Trophoblast cell (in vitro differentiated cells and primary cell): ENCODE data around the gene DLG4.

ENCODE experiments used
- DNase-seq, 2 donors: peaks; one replicate each; pipeline ENCODE4 v3.0.0-alpha.2; 2016
- H2AFZ ChIP-seq: 2 replicates; pipeline ENCODE4 v1.6.1; 2013; ENCODE audit warnings: low read length, moderate library complexity, mild to moderate bottlenecking; ENCODE audit not compliant: insufficient read depth, poor library complexity
- H2AK5ac ChIP-seq: 2 replicates; pipeline ENCODE4 v1.6.1; 2013; ENCODE audit warnings: mild to moderate bottlenecking, low read length
- H2BK120ac ChIP-seq: 2 replicates; pipeline ENCODE4 v1.6.1; 2013; ENCODE audit warnings: low read length, mild to moderate bottlenecking, moderate library complexity; ENCODE audit not compliant: insufficient read depth, poor library complexity
- H2BK12ac ChIP-seq: 2 replicates; pipeline ENCODE4 v1.6.1; 2013; ENCODE audit warnings: mild to moderate bottlenecking, low read length, moderate library complexity
- H2BK5ac ChIP-seq: 2 replicates; pipeline ENCODE4 v1.6.1; 2013; ENCODE audit warnings: low read length, low read depth, moderate library complexity, mild to moderate bottlenecking; ENCODE audit not compliant: poor library complexity
- H3K14ac ChIP-seq: 2 replicates; pipeline ENCODE4 v1.6.1; 2013; ENCODE audit warnings: mild to moderate bottlenecking, low read length
- H3K18ac ChIP-seq: 2 replicates; pipeline ENCODE4 v1.6.1; 2013; ENCODE audit warnings: mild to moderate bottlenecking, low read length
- H3K23ac ChIP-seq: 2 replicates; pipeline ENCODE4 v1.6.1; 2013; ENCODE audit warnings: low read length
- H3K27ac ChIP-seq: 2 replicates; pipeline ENCODE4 v1.5.1; 2013; ENCODE audit warnings: low read depth, mild to moderate bottlenecking, inconsistent platforms, low read length, moderate library complexity
- H3K27me3 ChIP-seq: 2 replicates; pipeline ENCODE4 v1.6.1; 2013; ENCODE audit warnings: inconsistent platforms, mild to moderate bottlenecking, low read length, moderate library complexity; ENCODE audit not compliant: insufficient read depth
- H3K36me3 ChIP-seq, 2 experiments: 1 replicate in 1 of 2; 2 replicates in 1 of 2; pipeline ENCODE4 v1.6.1; 2013; ENCODE audit warnings: low read length in 2 of 2, mild to moderate bottlenecking in 2 of 2, moderate library complexity in 1 of 2; ENCODE audit not compliant: insufficient read depth in 2 of 2, control insufficient read depth in 1 of 2
- H3K4ac ChIP-seq: 2 replicates; pipeline ENCODE4 v1.6.1; 2013; ENCODE audit warnings: low read depth, mild to moderate bottlenecking, low read length, moderate library complexity
- H3K4me1 ChIP-seq, 2 experiments: 1 replicate in 1 of 2; 2 replicates in 1 of 2; pipeline ENCODE4 v1.6.1; 2013; ENCODE audit warnings: low read length in 2 of 2, mild to moderate bottlenecking in 2 of 2, moderate library complexity in 1 of 2; ENCODE audit not compliant: insufficient read depth in 2 of 2, control insufficient read depth in 1 of 2
- H3K4me2 ChIP-seq: 2 replicates; pipeline ENCODE4 v1.6.1; 2013; ENCODE audit warnings: inconsistent platforms, mild to moderate bottlenecking, low read length, moderate library complexity
- H3K4me3 ChIP-seq: 2 replicates; pipeline ENCODE4 v1.5.1; 2013; ENCODE audit warnings: mild to moderate bottlenecking, low read depth, low read length, inconsistent platforms
- H3K79me1 ChIP-seq: one replicate; pipeline ENCODE4 v1.6.1; 2013; ENCODE audit warnings: low read length
- H3K79me2 ChIP-seq: 2 replicates; pipeline ENCODE4 v1.6.1; 2013; ENCODE audit warnings: low read length, mild to moderate bottlenecking; ENCODE audit not compliant: control insufficient read depth, insufficient read depth, poor library complexity
- H3K9ac ChIP-seq: 2 replicates; pipeline ENCODE4 v1.6.1; 2013; ENCODE audit warnings: mild to moderate bottlenecking, low read length
- H3K9me3 ChIP-seq: 2 replicates; pipeline ENCODE4 v1.6.1; 2013; ENCODE audit warnings: low read depth, mild to moderate bottlenecking, control low read depth, inconsistent platforms, low read length; ENCODE audit not compliant: insufficient read depth
- H4K12ac ChIP-seq: 2 replicates; pipeline ENCODE4 v1.6.1; 2013; ENCODE audit warnings: low read depth, mild to moderate bottlenecking, low read length, moderate library complexity
- H4K8ac ChIP-seq: 2 replicates; pipeline ENCODE4 v1.6.1; 2013; ENCODE audit warnings: low read depth, mild to moderate bottlenecking, low read length, moderate library complexity
- H4K91ac ChIP-seq: one replicate; pipeline ENCODE4 v1.6.1; 2013; ENCODE audit warnings: low read depth, mild to moderate bottlenecking, low read length, moderate library complexity
- WGBS: extraction: QIAGEN DNeasy Blood & Tissue Kit; methylation state at CpG from one replicate; pipeline ENCODE4 v1.1.7; 2013; ENCODE audit warnings: missing lambda C conversion rate; ENCODE audit not compliant: insufficient read length, insufficient coverage; ENCODE audit errors: extremely low coverage; 5-methylcytosine and 5-hydroxymethylcytosine counted together

DLG4 gene

GRCh38 chr17:7144213-7144612 is 75.4 kb downstream of the DLG4 start:
- no peak overlapping the region for H3K4me2 ChIP-seq
- H3K36me3 ChIP-seq = no peaks in the 10 kb centered on the region
- H4K8ac ChIP-seq = no peak overlapping the region
- no peak overlapping the region for H4K91ac ChIP-seq
- H3K23ac ChIP-seq = no peak overlapping the region
- DNase-seq = no peak
- H2AK5ac ChIP-seq = no peak overlapping the region
- no peak overlapping the region for H2BK12ac ChIP-seq
- peaks cover 12 to 17% of the 10 kb centered on the region in 2 experiments for H3K4me1 ChIP-seq
- H3K9ac ChIP-seq = no peak overlapping the region
- H3K14ac ChIP-seq = no peak overlapping the region
- no peaks in the 10 kb centered on the region for H3K27me3 ChIP-seq
- no CpG with 5 or more reads among the region's 11 CpGs for whole genome bisulfite sequencing
- H3K4me3 ChIP-seq = no peak overlapping the region
- H3K27ac ChIP-seq = no peak overlapping the region
- H3K18ac ChIP-seq = no peak overlapping the region
- no peak overlapping the region for H2BK5ac ChIP-seq
- H3K4ac ChIP-seq = no peak overlapping the region
- H3K9me3 ChIP-seq = no peaks in the 10 kb centered on the region
- peaks cover 11% of the 10 kb centered on the region for H3K79me1 ChIP-seq
- H4K12ac ChIP-seq = no peak overlapping the region
- H2AFZ ChIP-seq = no peak overlapping the region
- no peak overlapping the region for H2BK120ac ChIP-seq
- peaks cover 2% of the 10 kb centered on the region for H3K79me2 ChIP-seq

GRCh38 chr17:7141824-7142223 is 77.8 kb downstream of the DLG4 start:
- Histone ChIP-seq H2BK120ac (peak overlapping the region; percentile 34), H2BK5ac (peak overlapping the region; percentile 23), H2AFZ (no peak overlapping the region), H3K4me2 (peak overlapping the region; percentile 57), H3K23ac (no peak overlapping the region), H3K79me1 (peaks cover 14% of the 10 kb centered on the region), H4K8ac (no peak overlapping the region), H2AK5ac (no peak overlapping the region), H3K4me1 (peaks cover 16 to 23% of the 10 kb centered on the region in 2 experiments), H3K9ac (no peak overlapping the region), H3K9me3 (no peaks in the 10 kb centered on the region), H3K27me3 (no peaks in the 10 kb centered on the region), H3K14ac (no peak overlapping the region), H3K36me3 (no peaks in the 10 kb centered on the region), H2BK12ac (peak overlapping the region; percentile 20), H4K91ac (peak overlapping the region; percentile 28), H3K27ac (peak overlapping the region; percentile 75), H3K4ac (no peak overlapping the region), H3K4me3 (no peak overlapping the region), H3K79me2 (peaks cover 2% of the 10 kb centered on the region), H4K12ac (no peak overlapping the region), H3K18ac (no peak overlapping the region)
- WGBS = no CpG with 5 or more reads among the region's 10 CpGs
- peak; percentile 47 to 78 for DNase-seq

- Histone ChIP-seq H2BK5ac (no peak overlapping the region), H2BK12ac (peak overlapping the region; percentile 37), H2AFZ (no peak overlapping the region), H3K9me3 (no peaks in the 10 kb centered on the region), H3K27ac (peak overlapping the region; percentile 6), H3K79me2 (peaks cover 2% of the 10 kb centered on the region), H3K4me1 (peaks cover 14 to 20% of the 10 kb centered on the region in 2 experiments), H4K91ac (peak overlapping the region; percentile 3), H4K12ac (no peak overlapping the region), H2BK120ac (peak overlapping the region; percentile 5), H3K23ac (no peak overlapping the region), H3K36me3 (no peaks in the 10 kb centered on the region), H3K18ac (no peak overlapping the region), H2AK5ac (no peak overlapping the region), H3K4me3 (no peak overlapping the region), H3K4ac (no peak overlapping the region), H3K4me2 (no peak overlapping the region), H3K27me3 (no peaks in the 10 kb centered on the region), H3K79me1 (peaks cover 14% of the 10 kb centered on the region), H3K9ac (no peak overlapping the region), H4K8ac (peak overlapping the region; percentile 42), H3K14ac (no peak overlapping the region)
- no peak for DNase-seq
- WGBS = no CpG with 5 or more reads among the region's 10 CpGs
Measured at GRCh38 chr17:7139400-7139799, 80.2 kb downstream of the DLG4 start.

GRCh38 chr17:7138800-7139381 is 80.7 kb downstream of the DLG4 start:
- H2AFZ ChIP-seq = no peak overlapping the region
- no peaks in the 10 kb centered on the region for H3K9me3 ChIP-seq
- peak overlapping the region; percentile 81 for H2BK120ac ChIP-seq
- no peaks in the 10 kb centered on the region for H3K27me3 ChIP-seq
- H2BK12ac ChIP-seq = peak overlapping the region; percentile 27
- H3K23ac ChIP-seq = no peak overlapping the region
- H3K4me1 ChIP-seq = peaks cover 14 to 20% of the 10 kb centered on the region in 2 experiments
- no CpG with 5 or more reads among the region's 7 CpGs for WGBS
- H3K79me2 ChIP-seq = peaks cover 2% of the 10 kb centered on the region
- no peak overlapping the region for H3K9ac ChIP-seq
- H3K79me1 ChIP-seq = peaks cover 14% of the 10 kb centered on the region
- peak in 1 of 2 donors; percentile 20 for DNase-seq
- no peak overlapping the region for H3K4ac ChIP-seq
- H3K4me2 ChIP-seq = no peak overlapping the region
- H3K14ac ChIP-seq = peak overlapping the region; percentile 44
- no peak overlapping the region for H2AK5ac ChIP-seq
- no peak overlapping the region for H3K18ac ChIP-seq
- no peak overlapping the region for H4K12ac ChIP-seq
- H3K4me3 ChIP-seq = no peak overlapping the region
- no peaks in the 10 kb centered on the region for H3K36me3 ChIP-seq
- no peak overlapping the region for H2BK5ac ChIP-seq
- H4K91ac ChIP-seq = peak overlapping the region; percentile 41
- H3K27ac ChIP-seq = peak overlapping the region; percentile 61
- peak overlapping the region; percentile 42 for H4K8ac ChIP-seq
